Superior temporal gyrus (tissue), 1 donor: ENCODE results near the gene HERC4.
"Not testable (repeated sequence)": the region's sequence is repeated elsewhere in the genome, so short reads cannot be mapped to it uniquely, and the experiment has no call there.

Experiments used
- DNase-seq: peaks from one replicate; pipeline ENCODE4 v3.0.0-alpha.2; 2016; ENCODE audit errors: extremely low spot score

HERC4 gene

DNA sequence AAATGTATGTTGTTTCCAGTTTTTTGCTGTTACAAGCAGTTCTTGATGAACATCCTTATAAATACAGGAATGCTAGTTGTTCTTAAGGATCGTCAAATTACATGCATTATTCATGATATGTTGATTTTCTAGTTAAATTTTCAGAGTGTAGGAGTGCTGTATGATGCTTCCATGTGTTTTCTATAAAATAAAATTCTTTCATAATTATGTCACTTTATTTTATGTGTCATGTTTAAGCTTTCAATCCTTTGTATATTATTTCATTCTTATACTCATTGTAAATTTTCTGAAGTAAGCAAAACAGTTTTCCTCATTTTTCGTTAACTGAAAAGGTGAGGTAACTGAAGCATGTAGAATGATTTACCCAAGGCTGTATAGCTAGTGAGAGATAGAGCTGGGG, 17.4 kb upstream of the HERC4 start:
- DNase-seq: no peak

DNA sequence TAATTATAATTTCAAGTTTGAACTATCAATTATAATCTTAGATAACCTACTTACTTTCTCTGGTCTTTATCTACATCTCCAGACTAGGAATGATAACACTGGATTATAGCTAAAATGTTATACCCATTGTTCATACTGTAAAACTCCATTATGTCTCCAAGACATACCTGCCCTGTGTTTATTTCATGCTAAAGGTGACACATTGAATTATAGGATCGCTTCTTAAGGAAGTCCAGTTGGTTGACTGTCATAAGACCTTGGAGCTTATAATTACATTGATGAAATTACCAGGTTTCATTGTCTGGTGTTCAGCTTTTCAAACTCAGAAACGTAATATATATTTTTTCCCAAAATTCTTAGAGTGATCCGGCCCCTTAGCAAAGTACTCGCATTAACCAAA, 15.5 kb upstream of the HERC4 start:
- DNase-seq: no peak

DNA sequence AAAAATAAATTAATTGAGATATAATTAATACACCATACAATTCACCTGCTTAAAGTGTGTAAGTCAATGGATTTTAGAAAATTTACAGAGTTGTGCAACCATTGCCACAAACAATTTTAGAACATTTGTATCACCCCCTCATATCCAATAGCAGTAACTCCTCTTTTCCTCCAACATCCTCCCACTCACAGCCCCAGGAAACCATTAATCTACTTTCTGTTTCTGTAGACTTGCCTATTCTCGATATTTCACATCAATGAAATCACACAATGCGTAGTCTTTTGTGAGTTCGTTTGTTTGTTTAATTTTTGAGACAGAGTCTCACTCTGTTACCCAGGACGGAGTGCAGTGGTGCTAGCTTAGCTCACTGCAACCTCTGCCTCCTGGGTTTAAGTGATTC, 13.7 kb upstream of the HERC4 start:
- DNase-seq: no peak

GRCh38 chr10:68087685-68088401, 12.8 kb upstream of the HERC4 start:
- DNase-seq: no peak

GRCh38 chr10:68086910-68087684, 12.0 kb upstream of the HERC4 start:
- DNase-seq: no peak

- no peak for DNase-seq
Observed at GRCh38 chr10:68086011-68086410, 10.9 kb upstream of the HERC4 start.

- no peak for DNase-seq
Observed at GRCh38 chr10:68084469-68084868, 9.4 kb upstream of the HERC4 start.

DNA sequence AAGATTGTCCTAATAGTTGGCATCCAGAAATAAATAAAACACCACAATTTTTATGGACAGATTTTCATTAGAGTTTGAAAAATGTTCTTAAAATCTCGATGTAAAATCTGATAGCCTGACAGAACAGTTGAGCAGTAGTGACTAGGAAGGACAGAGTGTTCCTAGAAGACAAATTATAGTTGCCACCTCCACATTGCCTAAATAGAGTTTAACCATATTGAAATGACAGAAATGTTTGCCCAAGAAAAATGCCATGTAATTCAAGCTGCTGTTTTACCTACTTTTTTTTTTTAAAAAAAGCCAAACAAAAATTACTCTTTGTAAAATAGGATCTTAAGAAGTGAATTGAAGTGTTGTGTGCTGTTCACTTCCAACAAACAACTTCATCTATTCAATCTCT, 8.9 kb upstream of the HERC4 start:
- DNase-seq: peak; percentile 64

- peak; percentile 68 for DNase-seq
Observed at GRCh38 chr10:68082872-68083271, 7.8 kb upstream of the HERC4 start.

GRCh38 chr10:68081916-68082315, 6.8 kb upstream of the HERC4 start:
- no peak for DNase-seq

DNA sequence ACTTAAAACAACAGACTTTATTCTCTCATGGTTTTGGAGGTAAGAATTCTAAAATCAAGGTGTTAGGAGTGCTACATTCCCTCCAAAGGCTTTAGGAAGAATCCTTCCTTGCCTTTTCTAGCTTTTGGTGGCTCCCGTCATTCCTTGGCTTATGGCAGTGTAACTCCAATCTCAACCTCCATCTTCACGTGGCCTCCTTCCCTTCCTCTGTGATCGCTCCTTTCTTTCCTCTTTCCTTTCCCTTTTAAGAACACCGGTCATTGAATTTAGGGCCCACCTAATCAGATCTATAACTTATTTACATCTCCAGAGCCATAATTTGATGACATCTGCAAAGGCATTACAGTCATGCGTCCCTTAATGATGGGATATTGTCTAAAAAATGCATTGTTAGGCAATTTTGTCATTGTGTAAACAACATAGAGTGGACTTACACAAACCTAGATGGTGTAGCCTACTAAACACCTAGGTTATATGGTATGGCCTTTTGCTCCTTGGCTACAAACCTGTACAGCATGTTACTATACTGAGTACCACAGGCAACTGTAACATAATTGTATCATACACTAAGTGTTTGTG, 5.9 kb upstream of the HERC4 start:
- no peak for DNase-seq

DNA sequence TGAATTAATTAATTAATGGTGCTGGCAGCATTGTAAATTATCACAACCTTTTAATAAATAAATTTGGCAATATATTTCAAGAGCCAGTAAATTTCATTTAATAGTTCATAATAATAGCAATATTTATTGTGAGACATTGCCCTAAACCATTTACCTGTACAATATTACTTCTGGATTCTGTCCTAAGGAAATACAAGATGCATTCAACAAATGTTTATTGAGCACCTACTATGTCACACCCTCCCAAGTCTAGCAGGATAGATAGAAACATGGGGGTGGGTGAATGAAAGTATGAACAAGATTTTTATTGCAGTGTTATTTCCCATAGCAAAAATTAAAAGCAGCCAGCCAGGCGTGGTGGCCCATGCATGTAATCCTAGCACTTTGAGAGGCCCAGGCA, 4.4 kb upstream of the HERC4 start:
- DNase-seq: no peak

DNA sequence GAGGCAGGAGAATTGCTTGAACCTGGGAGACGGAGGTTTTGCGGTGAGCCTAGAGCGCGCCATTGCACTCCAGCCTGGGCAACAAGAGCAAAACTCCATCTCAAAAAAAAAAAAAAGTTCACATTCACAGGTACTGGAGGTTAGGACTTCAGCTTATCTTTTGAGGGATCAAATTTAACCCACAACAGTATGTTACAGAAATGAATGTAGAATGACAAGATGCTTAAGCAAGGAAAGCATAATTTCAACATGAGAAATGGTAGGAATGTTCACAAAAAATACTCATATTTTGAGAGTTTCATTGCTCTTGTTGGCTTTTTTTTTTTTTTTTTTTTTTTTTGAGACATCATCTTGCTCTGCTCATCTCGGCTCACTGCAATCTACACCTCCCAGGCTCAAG, 1.9 kb upstream of the HERC4 start:
- DNase-seq: no peak

GRCh38 chr10:68076081-68076480, 998 bp upstream of the HERC4 start:
- not testable (repeated sequence) for DNase-seq

DNA sequence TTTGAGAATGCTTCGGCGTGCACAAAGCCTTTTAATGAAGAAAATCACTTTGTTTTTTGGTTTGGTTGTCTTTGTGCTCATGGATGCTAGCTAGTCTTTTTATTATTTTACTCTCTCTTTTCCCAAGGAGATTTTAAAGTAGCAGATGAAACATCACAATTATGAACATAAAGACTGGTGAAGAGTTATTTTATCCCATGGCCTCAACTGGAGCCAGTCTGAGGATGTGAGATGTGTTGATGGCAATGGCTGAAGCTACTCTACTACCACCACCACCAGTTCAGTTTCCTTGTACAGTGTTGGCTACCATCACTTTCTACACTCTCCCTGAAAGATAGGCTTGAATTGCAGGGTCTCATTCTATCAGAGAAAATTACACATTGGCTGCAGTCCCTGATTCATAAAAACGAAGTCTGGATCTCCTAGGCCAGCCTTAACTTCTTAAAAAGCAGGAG, 494 bp upstream of the HERC4 start:
- DNase-seq: no peak

GRCh38 chr10:68074031-68074774, 880 bp downstream of the HERC4 start:
- DNase-seq: peak; percentile 55

- DNase-seq: no peak
Observed at GRCh38 chr10:68073631-68074030, 1.5 kb downstream of the HERC4 start.

DNA sequence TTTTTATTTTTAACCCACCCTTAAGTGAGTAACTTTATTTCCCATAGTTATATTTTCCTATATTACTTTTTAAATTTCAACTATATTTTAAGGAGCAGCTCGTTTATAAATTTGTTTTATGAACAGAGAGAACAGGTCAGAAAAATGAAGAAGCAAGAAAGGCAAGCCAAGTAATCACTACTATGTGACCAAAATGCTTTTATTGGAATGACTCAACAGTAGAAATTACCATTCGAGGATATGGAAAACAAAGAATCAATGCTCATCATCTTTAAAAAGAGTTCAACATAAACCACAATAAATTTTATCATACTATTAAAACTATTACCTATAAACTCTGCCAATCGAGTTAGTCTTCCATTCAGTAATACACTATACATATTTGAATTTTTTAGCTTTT, 7.6 kb downstream of the HERC4 start:
- DNase-seq: no peak

GRCh38 chr10:68067029-68067428, 8.1 kb downstream of the HERC4 start:
- DNase-seq: no peak

GRCh38 chr10:68053553-68053952, 21.5 kb downstream of the HERC4 start:
- no peak for DNase-seq

- no peak for DNase-seq
Observed at GRCh38 chr10:68052463-68052862, 22.6 kb downstream of the HERC4 start.
